Pulmonary artery endothelial cell (primary cell): ENCODE measurements around the gene KIF26B. TPM values are rescaled to one million over a fixed set of nuclear protein-coding genes. Genes with fewer than 3 reads are reported as not detected.

Experiments
- DNase-seq: peaks from one replicate; pipeline ENCODE4 v3.0.0-alpha.2; 2011; ENCODE audit warnings: low read depth, low spot score
- total RNA-seq: library from RNA; depleted of rRNA; stranded (reverse); fragments of >200 nt; gene quantifications from 2 replicates; pipeline ENCODE4 v1.2.3, GENCODE V29; 2014

The KIF26B gene
- total RNA-seq, 1 donor from 2014 or later, result 0.13 TPM

GRCh38 chr1:245588116-245588639 is 433.4 kb downstream of the KIF26B start:
- no peak for DNase-seq

DNA sequence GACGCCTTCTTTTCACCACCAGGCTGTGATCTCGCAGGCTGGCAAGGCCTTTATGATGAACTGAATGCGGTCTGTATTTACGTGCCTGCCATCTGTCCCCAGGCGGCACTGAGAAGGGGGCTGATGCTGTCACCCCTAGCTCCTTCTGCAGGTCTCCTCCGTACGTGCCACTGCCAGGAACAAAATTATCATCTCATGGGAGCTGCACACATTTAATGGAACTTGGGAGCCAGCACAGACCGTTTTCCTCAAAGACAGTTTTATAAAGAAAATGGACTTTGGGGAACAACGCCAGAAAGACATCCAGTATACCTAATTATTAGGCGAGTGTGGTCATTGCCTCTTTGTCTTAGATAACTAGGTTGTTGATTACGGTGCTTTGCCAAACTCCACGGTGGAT is 434.5 kb downstream of the KIF26B start:
- DNase-seq, result no peak

DNA sequence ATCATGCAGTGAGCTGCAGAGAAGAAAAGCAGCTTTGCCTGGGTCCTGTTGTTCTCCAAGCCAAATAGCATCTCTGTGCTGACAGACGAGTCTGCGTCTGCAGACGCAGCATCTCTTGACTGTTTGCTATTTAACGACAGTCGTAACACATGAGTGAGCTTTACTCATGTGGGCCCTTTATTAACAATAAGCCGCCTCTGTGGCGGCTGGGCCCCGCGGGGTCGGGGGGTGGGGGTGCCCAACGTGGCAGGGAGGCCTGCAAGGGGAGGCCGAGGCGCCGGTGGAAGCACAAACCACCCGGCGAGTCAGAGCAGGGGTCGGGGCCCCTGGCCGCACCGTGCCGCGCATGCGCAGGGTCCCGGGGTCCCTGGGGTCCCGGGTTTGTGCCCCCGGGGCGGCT is 435.1 kb downstream of the KIF26B start:
- DNase-seq, result no peak

DNA sequence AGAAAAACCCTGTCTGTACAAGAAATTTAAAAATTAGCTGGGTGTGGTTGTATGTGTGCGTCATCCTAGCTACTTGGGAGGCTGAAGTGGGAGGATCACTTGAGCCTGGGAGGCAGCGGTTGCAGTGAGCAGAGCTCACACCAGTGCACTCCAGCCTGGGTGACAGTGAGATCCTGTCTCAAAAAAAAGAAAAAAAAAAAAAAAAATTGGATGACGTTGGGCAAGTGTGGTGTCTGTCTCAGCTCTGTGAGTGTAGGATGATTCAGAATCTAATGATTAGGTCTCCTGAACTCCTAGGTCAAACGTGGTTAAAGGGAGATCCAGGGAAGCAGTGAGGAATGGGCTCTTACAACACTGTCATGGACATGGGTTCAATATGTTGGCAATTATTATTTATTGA is 435.9 kb downstream of the KIF26B start:
- DNase-seq, result no peak

DNA sequence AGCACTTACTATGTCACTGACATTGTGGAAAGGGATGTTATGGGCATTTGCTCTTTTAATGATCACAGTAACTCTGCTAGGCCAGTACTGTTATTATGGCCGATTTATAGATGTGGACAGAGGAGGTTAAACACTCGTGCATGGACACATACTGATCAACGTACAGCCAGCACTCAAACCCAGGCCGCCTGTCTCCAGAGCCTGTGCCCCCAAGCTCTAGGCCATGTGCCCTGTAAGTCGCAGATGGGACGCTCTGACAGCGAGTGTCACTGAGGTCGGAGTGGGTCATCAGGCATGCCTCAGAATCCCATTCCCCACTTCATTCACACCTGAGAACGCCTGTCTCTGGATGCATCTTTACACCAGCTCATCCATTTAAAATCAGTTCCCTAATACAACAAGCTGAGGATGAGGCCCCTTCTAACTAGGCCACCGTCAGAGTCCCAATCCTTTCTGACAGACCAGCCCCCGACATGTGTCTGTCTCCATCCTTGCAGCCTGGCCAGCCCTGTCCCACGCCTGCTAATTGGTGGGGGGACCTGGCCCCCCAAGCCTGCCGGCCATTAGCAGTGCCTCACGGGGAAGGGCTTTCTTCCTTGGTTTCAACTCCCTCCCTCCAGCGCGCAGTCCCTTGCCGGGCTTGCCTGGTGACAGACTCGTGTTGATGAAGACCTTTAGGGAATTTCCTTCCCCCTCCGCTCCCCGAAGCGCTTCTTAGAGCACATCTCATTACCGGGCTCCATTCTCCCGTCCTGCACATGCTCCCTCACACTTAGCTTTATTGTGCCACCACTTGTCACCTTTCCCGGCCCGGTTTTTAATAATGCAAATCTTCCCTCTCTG is 436.8 kb downstream of the KIF26B start:
- DNase-seq, result no peak

- DNase-seq, result no peak
Measured at GRCh38 chr1:245592189-245592460, 437.3 kb downstream of the KIF26B start.

- DNase-seq, result no peak
Measured at GRCh38 chr1:245598524-245599305, 443.9 kb downstream of the KIF26B start.

DNA sequence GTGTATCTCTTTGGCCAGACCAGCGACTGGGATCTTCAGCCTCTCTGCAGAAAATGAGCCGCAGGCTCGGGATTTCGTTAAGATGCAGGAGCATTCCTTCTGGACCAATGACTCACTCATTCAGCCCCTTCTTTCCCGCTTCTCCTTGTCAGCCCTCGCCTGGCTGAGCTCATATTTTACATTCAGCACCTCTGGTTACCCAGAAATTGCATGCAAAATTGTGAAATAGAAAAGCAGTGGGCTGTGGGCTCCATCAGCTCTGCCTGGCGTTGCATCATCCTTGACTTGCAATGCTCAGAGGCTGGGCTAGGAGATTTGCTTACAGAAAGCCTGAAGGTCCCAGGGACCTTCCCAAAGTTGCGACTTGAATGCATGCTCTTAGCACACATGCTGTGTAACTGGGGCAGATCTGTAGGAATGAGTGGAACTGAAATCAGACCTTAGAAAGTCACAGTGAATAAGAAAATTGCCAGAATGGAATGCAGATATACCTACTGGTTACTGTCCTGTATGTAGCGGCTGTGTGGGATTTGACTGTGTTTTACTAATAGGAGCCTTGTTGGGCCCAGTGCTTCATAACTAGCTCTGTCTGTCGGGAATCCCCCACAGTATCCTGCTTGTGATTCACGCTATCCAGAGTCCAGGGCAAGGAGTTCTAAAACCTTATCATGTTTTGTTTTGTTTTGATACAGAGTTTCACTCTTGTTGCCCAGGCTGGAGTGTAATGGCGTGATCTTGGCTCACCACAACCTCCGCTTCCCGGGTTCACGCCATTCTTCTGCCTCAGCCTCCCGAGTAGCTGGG is 444.8 kb downstream of the KIF26B start:
- no peak for DNase-seq

- DNase-seq, result no peak
Measured at GRCh38 chr1:245600658-245601057, 445.9 kb downstream of the KIF26B start.

GRCh38 chr1:245603311-245603865 is 448.6 kb downstream of the KIF26B start:
- no peak for DNase-seq

GRCh38 chr1:245604979-245605378 is 450.2 kb downstream of the KIF26B start:
- no peak for DNase-seq

GRCh38 chr1:245605480-245606156 is 450.8 kb downstream of the KIF26B start:
- DNase-seq, result no peak

GRCh38 chr1:245606157-245606725 is 451.5 kb downstream of the KIF26B start:
- DNase-seq, result no peak

DNA sequence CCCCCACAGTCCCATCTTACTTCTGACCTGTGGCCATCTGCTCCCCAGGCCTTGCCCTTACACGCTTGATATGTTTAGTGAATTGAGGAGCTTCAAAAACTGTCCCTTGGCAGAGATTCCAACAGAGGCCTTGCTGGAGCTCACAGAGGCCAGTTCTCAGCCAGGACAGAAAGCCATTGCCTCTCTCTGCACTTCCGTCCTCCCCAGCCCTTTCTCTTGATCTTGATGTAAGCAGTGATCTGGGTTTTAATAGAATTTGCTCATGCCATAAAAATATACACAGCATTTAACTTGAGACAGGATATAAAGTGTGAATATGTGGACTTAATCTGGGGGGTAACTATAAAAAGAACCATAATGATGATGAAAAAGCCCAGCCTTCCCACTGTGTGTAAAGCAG is 453.5 kb downstream of the KIF26B start:
- no peak for DNase-seq

GRCh38 chr1:245609354-245610150 is 454.8 kb downstream of the KIF26B start:
- DNase-seq, result no peak

DNA sequence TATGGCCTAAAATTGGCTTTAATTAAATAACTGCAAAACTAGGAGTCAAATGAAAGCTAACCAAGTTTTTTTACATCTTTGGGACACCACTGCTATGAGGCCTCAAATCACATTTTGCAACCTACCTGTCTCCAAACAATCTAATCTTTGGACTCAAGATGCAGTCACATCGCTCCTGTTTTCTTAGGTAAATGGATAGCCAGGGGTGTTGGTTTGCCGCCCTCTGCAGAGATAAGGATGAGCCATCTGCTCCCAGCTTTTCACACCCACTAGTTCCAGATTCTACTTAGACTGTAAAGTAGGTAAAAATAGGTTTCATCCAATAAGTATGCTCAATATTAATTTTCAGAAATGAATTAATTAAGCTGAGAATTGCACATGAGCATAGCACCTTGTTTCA is 456.5 kb downstream of the KIF26B start:
- no peak for DNase-seq

DNA sequence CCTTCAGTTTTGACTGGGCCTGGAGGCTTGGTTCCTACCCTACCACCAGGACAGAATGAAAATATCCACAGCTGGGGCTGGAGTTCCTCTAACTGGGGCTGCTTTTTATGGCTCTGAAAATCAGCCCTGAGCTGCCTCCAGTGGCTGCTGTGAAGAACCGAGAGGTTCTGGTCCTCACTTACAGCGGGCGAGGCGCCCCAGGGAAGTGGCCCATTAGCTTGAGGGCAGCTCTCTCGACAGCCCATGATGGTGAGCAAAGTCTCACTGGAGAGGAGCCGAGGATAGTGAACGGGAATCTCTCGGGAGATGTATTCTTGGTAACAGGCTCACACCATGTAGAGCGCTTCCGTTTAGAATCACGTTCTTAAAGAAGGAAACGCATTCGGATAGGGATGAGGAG is 459.7 kb downstream of the KIF26B start:
- DNase-seq, result no peak

- DNase-seq, result no peak
Measured at GRCh38 chr1:245615001-245615400, 460.2 kb downstream of the KIF26B start.

DNA sequence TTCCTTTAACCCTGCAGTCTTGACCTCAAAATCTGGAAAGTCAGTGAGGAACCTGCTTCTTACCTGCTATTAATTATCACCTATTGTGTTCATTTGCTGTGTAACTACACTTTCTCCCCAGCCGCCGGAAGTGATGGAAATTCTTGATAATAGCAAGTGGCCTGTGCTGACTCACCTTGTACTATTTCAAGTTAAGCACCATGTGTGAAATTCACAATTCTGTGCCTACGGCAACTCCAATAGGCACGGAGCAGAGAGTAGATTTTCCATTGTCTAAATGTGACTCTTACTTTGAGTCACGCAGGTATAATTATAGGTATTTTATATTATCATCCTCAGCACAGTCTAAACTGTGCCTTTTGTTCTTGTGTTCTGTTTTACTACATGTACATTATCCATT is 466.8 kb downstream of the KIF26B start:
- DNase-seq, result no peak
